SH-SY5Y (cell line): ENCODE measurements around the gene NNMT.

ENCODE experiments used
- GATA2 ChIP-seq: IDR thresholded peaks from 2 replicates; pipeline ENCODE4 v1.6.1; 2011; ENCODE audit warnings: mild to moderate bottlenecking, low read depth, low read length
- GATA3 ChIP-seq: IDR thresholded peaks from 2 replicates; pipeline ENCODE4 v1.6.1; 2011; ENCODE audit warnings: low read depth, mild to moderate bottlenecking, low read length, moderate library complexity

NNMT gene

DNA sequence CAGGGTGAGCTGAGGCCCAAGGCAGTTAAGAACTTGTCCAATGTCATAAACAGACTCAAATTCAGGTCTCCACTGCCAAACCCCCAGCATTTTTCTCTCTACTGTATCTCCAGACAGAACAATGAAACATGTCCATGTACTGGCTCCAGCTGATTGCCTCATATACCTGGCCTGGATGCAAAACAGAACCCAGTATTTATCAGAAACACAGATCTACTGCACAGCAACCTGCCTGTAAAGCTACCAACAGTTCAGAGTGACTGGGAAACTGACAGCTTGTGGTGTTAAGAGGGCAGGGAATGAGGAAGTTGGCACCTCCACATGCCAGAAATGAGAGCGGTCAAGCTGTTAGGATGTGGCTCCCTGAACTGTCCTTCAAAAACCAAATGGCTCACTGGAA is 62.5 kb downstream of the NNMT start:
- peak; percentile 76 for TF ChIP-seq GATA2
- no peak for TF ChIP-seq GATA3

DNA sequence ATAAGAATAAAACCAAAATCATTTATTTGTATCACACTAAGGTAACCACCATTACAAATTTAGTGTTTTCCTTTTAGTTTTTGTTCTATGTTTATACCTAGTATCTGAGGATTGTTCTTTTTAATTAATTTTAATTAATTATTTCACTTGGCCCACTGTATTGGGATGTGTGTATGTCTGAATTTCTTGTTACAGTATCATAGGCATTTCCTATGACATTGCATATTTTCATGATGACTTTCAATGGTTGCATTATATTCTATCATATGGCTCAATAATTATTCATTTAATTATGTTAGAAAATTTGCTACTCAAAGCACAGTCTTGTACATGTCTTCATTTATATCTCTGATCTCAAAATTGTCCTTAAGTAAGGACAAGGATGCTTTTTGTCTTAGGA is 63.1 kb downstream of the NNMT start:
- TF ChIP-seq GATA3 (no peak), GATA2 (no peak)

DNA sequence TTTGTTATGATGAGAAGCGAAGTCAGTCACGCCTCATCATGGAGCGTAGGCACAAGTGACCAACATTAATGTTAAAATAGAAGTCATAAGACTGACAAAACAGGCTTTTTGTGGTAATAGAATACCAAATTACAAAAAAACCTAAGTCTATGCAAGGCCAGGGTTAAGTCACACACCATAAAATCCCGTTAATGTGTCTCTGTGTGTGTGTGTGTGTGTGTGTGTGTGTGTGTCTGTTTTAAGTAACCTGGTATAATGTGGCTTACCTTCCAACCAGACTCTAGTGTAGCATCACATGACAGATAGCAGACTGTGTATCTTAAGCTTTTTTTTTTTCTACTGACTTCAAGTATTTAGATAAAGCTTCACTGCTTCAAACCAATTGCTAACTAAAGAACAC is 66.1 kb downstream of the NNMT start:
- TF ChIP-seq GATA2 (no peak), GATA3 (no peak)

DNA sequence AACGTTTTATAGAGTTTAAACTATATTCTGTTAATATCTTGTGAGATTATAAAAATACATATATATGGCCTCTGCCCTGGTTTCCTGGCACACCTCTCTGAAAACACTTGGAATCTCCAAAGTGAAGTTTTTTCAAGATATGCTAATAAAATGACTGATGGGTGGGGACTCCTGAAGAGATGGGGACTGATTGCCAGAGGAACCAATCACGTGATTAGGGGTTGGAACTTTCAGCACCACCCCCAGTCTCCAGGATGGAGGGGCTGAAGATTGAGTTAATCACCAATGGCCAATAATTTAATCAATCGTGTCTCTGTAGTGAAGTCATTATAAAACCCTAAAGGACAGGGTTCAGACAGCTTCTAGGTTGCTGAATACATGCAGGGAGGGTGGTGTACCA is 66.8 kb downstream of the NNMT start:
- no peak for TF ChIP-seq GATA3
- TF ChIP-seq GATA2 = no peak
